Esophagus squamous epithelium (tissue), 5 donors: Measurements from ENCODE around the gene AMZ2. TPM values are rescaled to one million over a fixed set of nuclear protein-coding genes. Genes with fewer than 3 reads are reported as not detected.

ENCODE experiments used
- DNase-seq: peaks from one replicate; lab custom pipeline; 2025; lab: John Stamatoyannopoulos, UW
- H3K27ac ChIP-seq, 4 donors: fragments of 200-600 bp; sonication (generic); one replicate each; pipeline ENCODE4 v1.5.1; 2016 to 2019; ENCODE audit warnings: mild to moderate bottlenecking in 1 of 4
- H3K27me3 ChIP-seq, 4 donors: fragments of 200-600 bp; sonication (generic); 1 replicate in 3 of 4; 2 replicates in 1 of 4; pipeline versions ENCODE4 v1.5.1 to v1.6.0; 2017 to 2021; ENCODE audit warnings: antibody characterized with exemption in 1 of 4
- H3K36me3 ChIP-seq, 3 donors: fragments of 200-600 bp; sonication (generic); one replicate each; pipeline ENCODE4 v1.5.1; 2016 to 2019
- H3K4me1 ChIP-seq, 3 donors: fragments of 200-600 bp; sonication (generic); one replicate each; pipeline ENCODE4 v1.5.1; 2017 to 2019
- H3K4me3 ChIP-seq, 4 donors: fragments of 200-600 bp; sonication (generic); 1 replicate in 3 of 4; 2 replicates in 1 of 4; pipeline ENCODE4 v1.5.1; 2016 to 2019; ENCODE audit warnings: mild to moderate bottlenecking in 2 of 4, moderate library complexity in 1 of 4
- H3K9me3 ChIP-seq, 3 donors: fragments of 200-600 bp; sonication (generic); one replicate each; pipeline ENCODE4 v1.5.1; 2016 to 2019
- POLR2A ChIP-seq, 4 donors: fragments of 450-650 bp; IDR thresholded peaks; one replicate each; pipeline ENCODE4 v1.6.1; 2017; ENCODE audit warnings: antibody characterized with exemption in 4 of 4, mild to moderate bottlenecking in 4 of 4, moderate library complexity in 3 of 4
- WGBS, 2 donors: methylation state at CpG; one replicate each; pipeline ENCODE4 v1.1.5; 2018; 5-methylcytosine and 5-hydroxymethylcytosine counted together
- intact Hi-C: fragments of 100-400 bp; cut with DNase I; formaldehyde crosslinking; loops from one replicate; pipeline ENCODE4 v1.15.0; 2022
- total RNA-seq, 4 donors: library from RNA; depleted of rRNA; stranded (reverse); fragments of >200 nt; gene quantifications; one replicate each; pipeline ENCODE4 v1.1.0, GENCODE V29; 2016
- TF ChIP-seq, protein P1 (sequence below), 6 experiments: fragments of 450-650 bp in 4 of 6; fragments of 200-600 bp in 2 of 6; sonication (generic) in 2 of 6; IDR thresholded peaks; one replicate each; pipeline ENCODE4 v1.5.1; 2016 to 2019; ENCODE audit warnings: antibody characterized with exemption in 6 of 6, mild to moderate bottlenecking in 4 of 6, moderate library complexity in 4 of 6
- donor health status: DM: yes; HTN: yes; CAD: no.

AMZ2 gene
- total RNA-seq, 4 donors from 2014 or later = 13.7 to 47.7 (median 35.1) TPM

DNA sequence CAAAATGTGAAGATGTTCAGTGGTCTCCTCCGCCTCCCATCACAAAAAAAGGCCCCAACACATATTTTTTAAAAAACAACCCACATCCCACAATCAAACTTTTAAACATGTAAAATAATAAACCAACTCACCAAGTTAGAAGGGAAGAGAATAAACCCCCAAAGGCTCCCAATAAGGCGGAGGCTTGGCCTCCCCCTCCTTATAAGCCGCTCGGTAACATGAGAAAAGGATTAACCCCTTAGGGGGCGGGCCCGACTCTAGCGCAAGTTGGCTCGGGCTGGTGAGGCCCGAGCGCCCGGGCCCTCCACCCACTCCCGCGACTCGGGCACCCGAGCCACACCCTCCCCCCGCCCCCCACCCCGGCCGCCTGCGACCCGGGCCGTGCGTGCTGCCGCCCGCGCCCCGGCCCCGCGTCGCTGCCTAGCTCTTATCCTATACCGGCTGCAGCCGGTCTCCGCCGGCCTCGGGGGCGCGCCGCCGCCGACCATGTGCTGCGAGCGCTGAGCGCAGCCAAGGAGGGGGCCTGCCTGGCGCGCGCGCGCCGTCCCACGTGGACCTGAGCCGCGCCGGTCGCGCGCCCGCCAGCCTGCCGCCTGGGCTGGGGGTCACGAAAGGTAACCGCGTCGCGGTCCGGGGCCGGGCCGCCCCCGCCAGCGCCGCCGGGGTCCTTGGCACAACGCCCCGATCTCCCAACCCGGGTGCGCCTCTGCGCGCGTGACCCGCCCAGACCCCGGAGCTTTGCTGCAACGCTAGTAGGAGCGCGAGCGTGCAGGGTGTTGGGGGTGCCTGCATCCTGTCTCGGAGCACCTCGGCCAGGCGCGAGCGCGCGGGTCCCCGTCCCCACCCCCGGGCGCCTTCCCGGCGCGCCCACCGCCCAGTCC, 43.4 kb downstream of the AMZ2 start, which contains the start of the genes ARSG and SLC16A6:
Gene ARSG, plus strand, starts transcription at position 541 of the 881 bp plus-strand sequence. CDS start 15,999 bp downstream, outside the sequence.
Gene SLC16A6, minus strand, starts transcription at position 173 of the 881 bp plus-strand sequence. CDS start 12,807 bp downstream, outside the sequence.
- intact Hi-C loops = no loop called here
- 1% methylated on average over 7 to 14 of the region's 96 CpGs for WGBS, 2 donors
- H3K4me3 ChIP-seq = peak within 1 kb of the TSS; percentile 68 to 90 (median 87)
- no peak for DNase-seq
- TF ChIP-seq, protein P1, sequence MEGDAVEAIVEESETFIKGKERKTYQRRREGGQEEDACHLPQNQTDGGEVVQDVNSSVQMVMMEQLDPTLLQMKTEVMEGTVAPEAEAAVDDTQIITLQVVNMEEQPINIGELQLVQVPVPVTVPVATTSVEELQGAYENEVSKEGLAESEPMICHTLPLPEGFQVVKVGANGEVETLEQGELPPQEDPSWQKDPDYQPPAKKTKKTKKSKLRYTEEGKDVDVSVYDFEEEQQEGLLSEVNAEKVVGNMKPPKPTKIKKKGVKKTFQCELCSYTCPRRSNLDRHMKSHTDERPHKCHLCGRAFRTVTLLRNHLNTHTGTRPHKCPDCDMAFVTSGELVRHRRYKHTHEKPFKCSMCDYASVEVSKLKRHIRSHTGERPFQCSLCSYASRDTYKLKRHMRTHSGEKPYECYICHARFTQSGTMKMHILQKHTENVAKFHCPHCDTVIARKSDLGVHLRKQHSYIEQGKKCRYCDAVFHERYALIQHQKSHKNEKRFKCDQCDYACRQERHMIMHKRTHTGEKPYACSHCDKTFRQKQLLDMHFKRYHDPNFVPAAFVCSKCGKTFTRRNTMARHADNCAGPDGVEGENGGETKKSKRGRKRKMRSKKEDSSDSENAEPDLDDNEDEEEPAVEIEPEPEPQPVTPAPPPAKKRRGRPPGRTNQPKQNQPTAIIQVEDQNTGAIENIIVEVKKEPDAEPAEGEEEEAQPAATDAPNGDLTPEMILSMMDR (IDR thresholded peaks at IDR 0.05) = no peak
- peak in 1 of 4 donors; percentile 22 for TF ChIP-seq POLR2A (IDR thresholded peaks at IDR 0.05)
- H3K4me1 ChIP-seq = peaks cover 26 to 78% (median 32%) of the 10 kb centered on the region in 3 donors
- peak within 1 kb of the TSS; percentile 82 to 93 (median 90) for H3K27ac ChIP-seq
- H3K27me3 ChIP-seq = peaks cover 0 to 26% (median 0%) of the 10 kb centered on the region in 4 donors
- H3K36me3 ChIP-seq = no peaks in the 10 kb centered on the region
- no peaks in the 10 kb centered on the region for H3K9me3 ChIP-seq

DNA sequence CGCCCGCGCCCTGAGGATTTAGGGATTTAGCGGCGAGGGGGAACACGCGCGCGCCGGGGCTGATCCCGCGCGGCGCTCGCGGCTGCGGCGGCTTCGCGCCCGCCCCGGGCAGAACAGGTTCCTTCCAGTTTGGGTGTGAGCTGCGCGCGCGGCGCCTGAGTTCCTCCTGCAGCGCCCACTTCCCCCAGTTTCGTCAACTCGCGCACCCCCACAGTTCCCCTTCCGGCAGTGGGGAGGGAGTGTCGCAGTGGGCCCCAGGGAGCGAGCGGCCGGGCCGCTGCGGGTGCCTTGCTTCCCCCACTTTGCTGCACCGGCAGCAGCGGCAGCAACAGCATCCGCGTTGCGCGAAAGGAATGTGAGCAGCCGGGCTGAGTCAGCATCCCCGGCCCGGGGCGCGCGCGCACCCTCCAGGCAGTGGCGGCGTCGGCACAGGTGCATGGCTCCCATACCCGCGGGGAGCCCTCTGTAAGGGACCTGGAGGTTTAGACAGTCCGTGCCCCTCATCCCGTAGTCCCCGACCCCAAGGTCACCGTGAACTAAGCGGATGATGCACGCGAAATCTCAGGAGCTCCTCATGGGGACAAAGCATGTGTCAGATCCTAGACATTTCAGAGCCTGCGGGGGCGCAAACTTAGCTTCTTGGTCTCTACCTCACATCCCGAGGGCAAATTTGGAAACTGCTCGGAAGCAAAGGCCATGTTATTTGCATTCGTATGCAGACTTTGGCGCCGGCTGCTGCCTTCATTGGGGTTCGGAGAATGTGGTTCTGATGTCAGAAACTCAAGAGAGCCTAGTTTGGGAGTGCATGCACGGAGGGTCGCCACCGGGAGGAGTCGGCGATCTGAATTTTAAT, 44.2 kb downstream of the AMZ2 start:
- peaks cover 0 to 26% (median 0%) of the 10 kb centered on the region in 4 donors for H3K27me3 ChIP-seq

DNA sequence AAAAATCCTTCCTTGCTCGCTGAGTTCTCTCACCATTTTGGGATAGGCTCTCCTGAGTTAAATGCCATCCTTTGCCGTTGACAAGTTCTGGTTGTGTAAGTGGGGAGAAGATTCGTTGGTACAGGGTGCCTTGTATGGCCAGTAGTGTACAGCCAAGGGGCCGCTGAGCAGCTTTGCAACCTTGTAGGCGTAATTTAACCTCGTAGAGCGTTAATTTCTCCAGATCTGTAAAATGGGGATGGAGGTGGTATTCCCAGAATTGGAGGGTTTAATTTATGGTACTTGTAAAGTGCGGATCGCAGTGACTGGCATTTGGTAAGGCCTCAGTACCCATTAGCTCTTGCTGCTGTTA, 44.8 kb downstream of the AMZ2 start:
- no peak for DNase-seq
- no peaks in the 10 kb centered on the region for H3K9me3 ChIP-seq
- H3K27ac ChIP-seq = peak overlapping the region in 3 of 4 donors; percentile 82 to 93 (median 90)
- no peak for TF ChIP-seq POLR2A (IDR thresholded peaks at IDR 0.05)
- TF ChIP-seq, protein P1 (IDR thresholded peaks at IDR 0.05) = no peak
- peaks cover 0 to 26% (median 0%) of the 10 kb centered on the region in 4 donors for H3K27me3 ChIP-seq
- H3K36me3 ChIP-seq = no peaks in the 10 kb centered on the region
- peak overlapping the region; percentile 68 to 90 (median 87) for H3K4me3 ChIP-seq
- intact Hi-C loops = no loop called here
- 45% methylated on average over 8 to 9 of the region's 9 CpGs for WGBS, 2 donors
- peaks cover 34 to 91% (median 37%) of the 10 kb centered on the region in 3 donors for H3K4me1 ChIP-seq

More for the DNA sequence above, 44.2 kb downstream of the AMZ2 start:
- no peaks in the 10 kb centered on the region for H3K9me3 ChIP-seq
- TF ChIP-seq POLR2A (IDR thresholded peaks at IDR 0.05) = peak in 1 of 4 donors; percentile 84
- TF ChIP-seq, protein P1 (IDR thresholded peaks at IDR 0.05) = peak in 1 of 6 experiments; percentile 14
- peak overlapping the region; percentile 68 to 90 (median 87) for H3K4me3 ChIP-seq
- peak; percentile 73 for DNase-seq
- H3K4me1 ChIP-seq = peaks cover 32 to 87% (median 32%) of the 10 kb centered on the region in 3 donors
- 2 to 8% methylated on average over 12 to 20 of the region's 76 CpGs for WGBS, 2 donors
- H3K36me3 ChIP-seq = no peaks in the 10 kb centered on the region
- intact Hi-C loops = no loop called here
- peak overlapping the region; percentile 82 to 93 (median 90) for H3K27ac ChIP-seq

DNA sequence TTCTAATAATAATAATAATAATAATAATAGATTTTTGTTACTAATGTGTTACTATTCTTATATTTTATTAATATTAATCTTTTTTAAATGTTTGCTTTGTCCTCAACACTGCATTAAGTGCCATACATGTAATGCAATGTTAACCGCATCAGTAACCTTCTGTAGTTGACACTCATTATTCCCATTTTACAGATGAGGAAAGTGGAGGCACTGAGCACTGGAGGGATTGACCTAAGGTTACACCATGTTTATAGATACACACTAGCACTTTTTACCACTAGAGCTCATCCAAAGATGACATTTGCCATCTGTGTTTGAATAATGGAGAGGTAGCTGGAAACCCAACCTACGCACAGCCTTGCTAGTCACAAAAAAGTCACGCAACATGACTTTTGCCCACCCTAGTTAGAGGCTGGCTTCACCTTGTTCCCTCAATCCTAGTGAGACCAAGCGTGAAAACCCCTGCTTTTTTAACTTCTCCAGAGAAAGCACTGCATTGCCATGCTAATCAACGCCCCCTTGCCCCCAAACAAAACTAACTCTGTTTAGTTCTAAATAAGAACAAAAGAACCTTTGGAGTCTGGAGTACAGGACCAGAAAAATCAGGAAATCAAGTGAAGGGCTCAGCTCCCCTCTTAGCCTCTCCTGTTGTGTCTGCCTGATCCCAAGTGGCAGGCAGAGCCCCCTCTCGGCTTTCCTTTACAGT, 45.8 kb downstream of the AMZ2 start:
- Histone ChIP-seq H3K36me3 (no peaks in the 10 kb centered on the region), H3K9me3 (no peaks in the 10 kb centered on the region), H3K4me1 (peaks cover 29 to 86% (median 37%) of the 10 kb centered on the region in 3 donors), H3K4me3 (no peak overlapping the region), H3K27me3 (peaks cover 0 to 26% (median 0%) of the 10 kb centered on the region in 4 donors), H3K27ac (peak overlapping the region in 1 of 4 donors; percentile 93)
- WGBS, 2 donors = 93 to 97% methylated on average over 6 of the region's 6 CpGs
- TF ChIP-seq POLR2A (IDR thresholded peaks at IDR 0.05) = no peak
- TF ChIP-seq, protein P1 (IDR thresholded peaks at IDR 0.05) = no peak
- intact Hi-C loops = loop anchor here (2.0 kb wide), 1 partner anchor 51 kb away; no protein-coding TSS in a partner anchor
- DNase-seq = no peak
